ENCODE results near the gene CEACAM3.

The CEACAM3 gene

GRCh38 chr19:41793414-41793727 is 3.0 kb upstream of the CEACAM3 start:
- DNase-seq, result no peak

- no peak for DNase-seq
These were observed 1.3 kb upstream of the CEACAM3 start for GRCh38 chr19:41795031-41795461.

GRCh38 chr19:41796901-41797300 is 514 bp downstream of the CEACAM3 start:
- no peak for DNase-seq

GRCh38 chr19:41799444-41800000 is 3.1 kb downstream of the CEACAM3 start:
- no peak for DNase-seq

- no peak for DNase-seq
These were observed 4.6 kb downstream of the CEACAM3 start for GRCh38 chr19:41801031-41801430.

- DNase-seq, result no peak
These were observed 5.4 kb downstream of the CEACAM3 start for GRCh38 chr19:41801792-41802211.

- DNase-seq, result no peak
These were observed 6.4 kb downstream of the CEACAM3 start for GRCh38 chr19:41802770-41803169.

GRCh38 chr19:41804336-41804735 is 7.9 kb downstream of the CEACAM3 start:
- no peak for DNase-seq

- no peak for DNase-seq
These were observed 10.8 kb downstream of the CEACAM3 start for GRCh38 chr19:41807176-41807575.

GRCh38 chr19:41808663-41809566 is 12.5 kb downstream of the CEACAM3 start:
- no peak for DNase-seq

- no peak for DNase-seq
These were observed 13.9 kb downstream of the CEACAM3 start for GRCh38 chr19:41810301-41810700.

- peak; percentile 50 for DNase-seq
These were observed 14.6 kb downstream of the CEACAM3 start for GRCh38 chr19:41811036-41811435.

- no peak for DNase-seq
These were observed 15.6 kb downstream of the CEACAM3 start for GRCh38 chr19:41811981-41812380.

GRCh38 chr19:41813911-41814310 is 17.5 kb downstream of the CEACAM3 start:
- no peak for DNase-seq

GRCh38 chr19:41815301-41815700 is 18.9 kb downstream of the CEACAM3 start:
- DNase-seq, result no peak

- DNase-seq, result no peak
These were observed 20.4 kb downstream of the CEACAM3 start for GRCh38 chr19:41816761-41817160.

- DNase-seq, result no peak
These were observed 24.8 kb downstream of the CEACAM3 start for GRCh38 chr19:41821003-41821735.

- DNase-seq, result no peak
These were observed 41.8 kb downstream of the CEACAM3 start for GRCh38 chr19:41837981-41838708.

- no peak for DNase-seq
These were observed 42.8 kb downstream of the CEACAM3 start for GRCh38 chr19:41839211-41839610.

- DNase-seq, result no peak
These were observed 47.0 kb downstream of the CEACAM3 start for GRCh38 chr19:41843371-41843770.

- no peak for DNase-seq
These were observed 48.2 kb downstream of the CEACAM3 start, which contains the start of gene LYPD4 for GRCh38 chr19:41844601-41845000. Gene LYPD4, minus strand, starts transcription at chr19:41844683. Its CDS starts 5,398 bp downstream, at chr19:41839285.

GRCh38 chr19:41845001-41845050 is 48.4 kb downstream of the CEACAM3 start, which contains the start of gene DMRTC2:
Gene DMRTC2, plus strand, starts transcription at chr19:41845042. Its CDS starts 2,387 bp downstream, at chr19:41847429.
- no peak for DNase-seq

- no peak for DNase-seq
These were observed 48.7 kb downstream of the CEACAM3 start for GRCh38 chr19:41845051-41845590.

All from femur (tissue), 1 donor.